ENCODE data around the gene ATG4A. TPM values are rescaled to one million over a fixed set of nuclear protein-coding genes. Genes with fewer than 3 reads are reported as not detected.

Gene ATG4A
- total RNA-seq, 4 donors from 2014 or later = 5.9 to 18.0 (median 11.8) TPM

- Histone ChIP-seq H3K27ac (no peak overlapping the region), H3K4me3 (no peak overlapping the region), H3K27me3 (no peaks in the 10 kb centered on the region), H3K9me3 (no peaks in the 10 kb centered on the region), H3K4me1 (no peaks in the 10 kb centered on the region), H3K36me3 (peaks cover 0 to 20% (median 0%) of the 10 kb centered on the region in 3 donors)
- DNase-seq = no peak
- intact Hi-C loops (cut with DNase I) = no loop called here
- WGBS, 2 donors = 76% methylated on average over 3 of the region's 3 CpGs; no CpG with 5 or more reads in 1 of the 2 donors
- no peak for TF ChIP-seq POLR2A (IDR thresholded peaks at IDR 0.05)
- TF ChIP-seq, protein P1, sequence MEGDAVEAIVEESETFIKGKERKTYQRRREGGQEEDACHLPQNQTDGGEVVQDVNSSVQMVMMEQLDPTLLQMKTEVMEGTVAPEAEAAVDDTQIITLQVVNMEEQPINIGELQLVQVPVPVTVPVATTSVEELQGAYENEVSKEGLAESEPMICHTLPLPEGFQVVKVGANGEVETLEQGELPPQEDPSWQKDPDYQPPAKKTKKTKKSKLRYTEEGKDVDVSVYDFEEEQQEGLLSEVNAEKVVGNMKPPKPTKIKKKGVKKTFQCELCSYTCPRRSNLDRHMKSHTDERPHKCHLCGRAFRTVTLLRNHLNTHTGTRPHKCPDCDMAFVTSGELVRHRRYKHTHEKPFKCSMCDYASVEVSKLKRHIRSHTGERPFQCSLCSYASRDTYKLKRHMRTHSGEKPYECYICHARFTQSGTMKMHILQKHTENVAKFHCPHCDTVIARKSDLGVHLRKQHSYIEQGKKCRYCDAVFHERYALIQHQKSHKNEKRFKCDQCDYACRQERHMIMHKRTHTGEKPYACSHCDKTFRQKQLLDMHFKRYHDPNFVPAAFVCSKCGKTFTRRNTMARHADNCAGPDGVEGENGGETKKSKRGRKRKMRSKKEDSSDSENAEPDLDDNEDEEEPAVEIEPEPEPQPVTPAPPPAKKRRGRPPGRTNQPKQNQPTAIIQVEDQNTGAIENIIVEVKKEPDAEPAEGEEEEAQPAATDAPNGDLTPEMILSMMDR (IDR thresholded peaks at IDR 0.05) = no peak
Observed at GRCh38 chrX:108157628-108158027, 66.0 kb downstream of the ATG4A start.

DNA sequence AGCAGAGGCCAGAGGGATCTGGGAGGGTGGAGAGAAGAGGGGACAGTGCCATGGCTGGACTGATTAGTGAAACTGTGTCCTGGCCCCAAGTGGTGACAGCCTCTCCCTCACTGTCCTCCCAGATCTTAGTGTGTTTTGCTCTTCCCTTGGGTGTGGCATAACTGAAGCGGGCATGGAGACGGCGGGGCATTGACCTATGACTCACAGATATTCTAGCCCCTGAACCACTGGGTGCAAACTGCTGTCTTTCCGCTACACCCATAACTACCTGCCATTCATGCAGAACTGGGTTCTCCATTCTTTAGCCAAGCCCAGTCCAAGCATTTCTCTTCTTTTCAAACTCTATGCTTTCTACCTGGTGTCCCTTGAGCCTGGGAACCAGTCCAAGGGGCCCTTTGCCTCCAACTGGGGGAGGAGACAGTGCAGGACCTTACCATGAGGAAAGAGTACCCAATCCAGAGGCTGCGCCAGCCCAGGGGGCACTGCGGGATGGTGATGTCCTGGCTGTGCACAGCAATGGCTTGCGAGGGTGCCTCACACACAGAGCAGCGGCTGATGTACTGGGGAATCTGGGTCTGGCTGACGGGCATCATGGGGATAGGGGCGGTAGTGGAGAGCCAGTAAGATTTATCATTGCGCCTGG is 67.6 kb downstream of the ATG4A start:
- DNase-seq = no peak
- H3K36me3 ChIP-seq = peaks cover 0 to 6% (median 0%) of the 10 kb centered on the region in 3 donors
- H3K4me3 ChIP-seq = no peak overlapping the region
- intact Hi-C loops (cut with DNase I) = no loop called here
- no peak for TF ChIP-seq POLR2A (IDR thresholded peaks at IDR 0.05)
- TF ChIP-seq, protein P1 (IDR thresholded peaks at IDR 0.05) = no peak
- WGBS, 2 donors = 82 to 100% methylated on average over 2 to 9 of the region's 11 CpGs
- H3K4me1 ChIP-seq = no peaks in the 10 kb centered on the region
- no peak overlapping the region for H3K27ac ChIP-seq
- H3K27me3 ChIP-seq = no peaks in the 10 kb centered on the region
- H3K9me3 ChIP-seq = no peaks in the 10 kb centered on the region

- intact Hi-C loops (cut with DNase I) = no loop called here
- no peak for DNase-seq
- Histone ChIP-seq H3K27me3 (no peaks in the 10 kb centered on the region), H3K27ac (no peak overlapping the region), H3K36me3 (peaks cover 0 to 6% (median 0%) of the 10 kb centered on the region in 3 donors), H3K4me1 (no peaks in the 10 kb centered on the region), H3K4me3 (no peak overlapping the region), H3K9me3 (no peaks in the 10 kb centered on the region)
- 68 to 100% methylated on average over 1 to 5 of the region's 5 CpGs for WGBS, 2 donors
- no peak for TF ChIP-seq POLR2A (IDR thresholded peaks at IDR 0.05)
- TF ChIP-seq, protein P1 (IDR thresholded peaks at IDR 0.05) = no peak
Observed at GRCh38 chrX:108160309-108160708, 68.7 kb downstream of the ATG4A start.

DNA sequence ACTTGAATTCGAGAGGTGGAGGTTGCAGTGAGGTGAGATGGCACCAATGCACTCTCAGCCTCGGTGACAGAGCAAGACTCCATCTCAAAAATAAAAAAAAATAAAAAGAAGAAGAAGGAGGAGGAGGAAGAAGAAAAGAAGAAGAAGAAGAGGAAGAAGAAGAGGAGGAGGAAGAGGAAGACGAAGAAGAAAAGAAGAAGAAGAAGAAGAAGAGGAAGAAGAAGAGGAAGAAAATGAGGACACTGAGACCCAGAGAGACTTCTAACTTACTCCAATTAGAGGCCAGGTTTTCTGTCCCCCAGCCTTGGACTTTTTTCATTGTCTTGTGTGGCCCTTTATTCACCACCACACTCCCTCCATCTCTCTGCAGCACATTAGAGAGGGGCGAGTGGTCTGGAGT is 70.7 kb downstream of the ATG4A start:
- intact Hi-C loops (cut with DNase I) = no loop called here
- DNase-seq = no peak
- Histone ChIP-seq H3K9me3 (no peaks in the 10 kb centered on the region), H3K4me1 (no peaks in the 10 kb centered on the region), H3K27ac (no peak overlapping the region), H3K27me3 (no peaks in the 10 kb centered on the region), H3K36me3 (no peaks in the 10 kb centered on the region), H3K4me3 (no peak overlapping the region)
- TF ChIP-seq, protein P1 (IDR thresholded peaks at IDR 0.05) = no peak
- no peak for TF ChIP-seq POLR2A (IDR thresholded peaks at IDR 0.05)
- 66 to 82% methylated on average over 4 of the region's 4 CpGs for WGBS, 2 donors

- Histone ChIP-seq H3K27ac (no peak overlapping the region), H3K4me3 (no peak overlapping the region), H3K4me1 (no peaks in the 10 kb centered on the region), H3K36me3 (no peaks in the 10 kb centered on the region), H3K9me3 (no peaks in the 10 kb centered on the region), H3K27me3 (no peaks in the 10 kb centered on the region)
- no peak for TF ChIP-seq POLR2A (IDR thresholded peaks at IDR 0.05)
- WGBS, 2 donors = 84 to 90% methylated on average over 1 to 4 of the region's 7 CpGs
- intact Hi-C loops (cut with DNase I) = no loop called here
- no peak for DNase-seq
Observed at GRCh38 chrX:108163333-108164082, 71.9 kb downstream of the ATG4A start.

All from esophagus squamous epithelium (tissue), 5 donors.